ENCODE data around the gene HOXC6. TPM values are rescaled to one million over a fixed set of nuclear protein-coding genes. Genes with fewer than 3 reads are reported as not detected.
A peak's percentile ranks its signal among the peaks of the same experiment; 100 is the strongest.

HOXC6 gene
- total and polyA plus RNA-seq, 2 of the 13 experiments (the other 11 are each of a cell fraction or from before 2014, with no cell fraction given) = not detected

DNA sequence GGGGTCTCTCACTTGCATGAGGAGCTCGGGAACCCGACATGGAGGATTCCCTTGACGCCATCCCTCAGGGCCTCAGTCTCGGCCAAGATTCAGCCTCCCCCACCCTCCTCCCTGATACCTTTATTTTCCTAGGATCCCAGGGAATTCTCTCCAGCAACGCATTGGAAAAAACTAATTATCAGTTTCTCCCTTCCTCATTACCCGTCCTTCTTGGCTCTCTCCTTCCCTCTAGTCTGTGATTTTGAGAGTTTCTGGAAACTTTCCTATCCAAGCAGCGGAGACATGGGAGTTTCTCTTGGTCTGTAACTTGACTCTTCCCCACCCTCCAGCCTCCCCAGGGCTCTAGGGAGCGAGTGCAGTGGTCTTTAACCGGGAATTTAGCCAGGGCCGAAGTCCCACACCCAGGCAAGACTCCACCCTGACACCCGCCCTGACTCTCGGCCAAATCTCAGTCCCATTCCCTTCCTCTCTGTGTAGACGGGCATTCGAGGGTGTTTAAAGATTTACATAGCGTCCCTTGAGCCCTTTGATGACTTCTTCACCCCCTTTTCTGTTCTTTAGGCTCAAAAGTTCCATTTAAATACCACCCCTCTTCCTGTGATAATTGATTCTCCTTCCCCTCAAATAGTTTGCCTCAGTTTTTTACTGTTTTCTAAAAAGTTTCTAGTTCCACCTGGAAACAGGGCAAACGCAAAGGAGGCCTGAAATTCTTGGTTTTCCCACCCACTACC is 11.3 kb downstream of the HOXC6 start:
- BruUV-seq (replicated peaks) = no TSS peak
- ATAC-seq (no peak), DNase-seq (ENCODE audit: low spot score) (no peak), FAIRE-seq (no peak)
- ChIA-PET POLR2A (no interaction called here), CTCF (ENCODE audit: low intra/inter-chr PET ratio, low total read pairs) (no interaction called here)
- no peak overlapping the region for H3K9ac ChIP-seq (ENCODE audit: insufficient read depth, low read depth, low read length)
- H3K4me2 ChIP-seq (ENCODE audit: low read depth, low read length) = no peak overlapping the region
- no peaks in the 10 kb centered on the region for H3K9me3 ChIP-seq (ENCODE audit: low read length)
- TF ChIP-seq EZH2 (conservative IDR thresholded peaks at IDR 0.05; ENCODE audit: low read depth, low read length) = 0 out of 2 replicates have a peak, but pooled peaks have one; percentile 73
- no peak for TF ChIP-seq ZNF780A (CRISPR knock-in tag; IDR thresholded peaks at IDR 0.05)
- TF ChIP-seq, protein P1, sequence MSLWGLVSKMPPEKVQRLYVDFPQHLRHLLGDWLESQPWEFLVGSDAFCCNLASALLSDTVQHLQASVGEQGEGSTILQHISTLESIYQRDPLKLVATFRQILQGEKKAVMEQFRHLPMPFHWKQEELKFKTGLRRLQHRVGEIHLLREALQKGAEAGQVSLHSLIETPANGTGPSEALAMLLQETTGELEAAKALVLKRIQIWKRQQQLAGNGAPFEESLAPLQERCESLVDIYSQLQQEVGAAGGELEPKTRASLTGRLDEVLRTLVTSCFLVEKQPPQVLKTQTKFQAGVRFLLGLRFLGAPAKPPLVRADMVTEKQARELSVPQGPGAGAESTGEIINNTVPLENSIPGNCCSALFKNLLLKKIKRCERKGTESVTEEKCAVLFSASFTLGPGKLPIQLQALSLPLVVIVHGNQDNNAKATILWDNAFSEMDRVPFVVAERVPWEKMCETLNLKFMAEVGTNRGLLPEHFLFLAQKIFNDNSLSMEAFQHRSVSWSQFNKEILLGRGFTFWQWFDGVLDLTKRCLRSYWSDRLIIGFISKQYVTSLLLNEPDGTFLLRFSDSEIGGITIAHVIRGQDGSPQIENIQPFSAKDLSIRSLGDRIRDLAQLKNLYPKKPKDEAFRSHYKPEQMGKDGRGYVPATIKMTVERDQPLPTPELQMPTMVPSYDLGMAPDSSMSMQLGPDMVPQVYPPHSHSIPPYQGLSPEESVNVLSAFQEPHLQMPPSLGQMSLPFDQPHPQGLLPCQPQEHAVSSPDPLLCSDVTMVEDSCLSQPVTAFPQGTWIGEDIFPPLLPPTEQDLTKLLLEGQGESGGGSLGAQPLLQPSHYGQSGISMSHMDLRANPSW (CRISPR knock-in tag; IDR thresholded peaks at IDR 0.05; ENCODE audit: borderline replicate concordance) = no peak
- H3K27me3 ChIP-seq (ENCODE audit: control insufficient read depth in 1 of 2, insufficient read depth in 2 of 2, low read length in 2 of 2) = peaks cover 8 to 55% of the 10 kb centered on the region in 2 experiments
- no peak overlapping the region for H2AFZ ChIP-seq (ENCODE audit: low read length)
- no peaks in the 10 kb centered on the region for H4K20me1 ChIP-seq (ENCODE audit: insufficient read depth, low read length)
- no peaks in the 10 kb centered on the region for H3K36me3 ChIP-seq (replicated peaks in 1 of 2; ENCODE audit: control insufficient read depth in 1 of 2, insufficient read depth in 2 of 2, low read length in 2 of 2)
- H3K27ac ChIP-seq (ENCODE audit: extremely low read length, insufficient read depth, low read length) = no peak overlapping the region
- H3K79me2 ChIP-seq (ENCODE audit: insufficient read depth, low read length) = no peaks in the 10 kb centered on the region
- WGBS (ENCODE audit: low lambda C conversion rate) = 6% methylated on average over 16 of the region's 16 CpGs
- intact Hi-C loops (cut with micrococcal nuclease; ENCODE audit: unreplicated experiment) = no loop called here
- in situ Hi-C loops (cut with HindIII; ENCODE audit: extremely low pct_ligation_motif_present, low pct_unique_long_range_greater_than_20kb) = no loop called here
- no peak overlapping the region for H3K4me3 ChIP-seq (replicated peaks in 1 of 3; ENCODE audit: insufficient read depth in 1 of 3, low read depth in 2 of 3, low read length in 3 of 3)
- no peaks in the 10 kb centered on the region for H3K4me1 ChIP-seq (ENCODE audit: insufficient read depth, low read length)

DNA sequence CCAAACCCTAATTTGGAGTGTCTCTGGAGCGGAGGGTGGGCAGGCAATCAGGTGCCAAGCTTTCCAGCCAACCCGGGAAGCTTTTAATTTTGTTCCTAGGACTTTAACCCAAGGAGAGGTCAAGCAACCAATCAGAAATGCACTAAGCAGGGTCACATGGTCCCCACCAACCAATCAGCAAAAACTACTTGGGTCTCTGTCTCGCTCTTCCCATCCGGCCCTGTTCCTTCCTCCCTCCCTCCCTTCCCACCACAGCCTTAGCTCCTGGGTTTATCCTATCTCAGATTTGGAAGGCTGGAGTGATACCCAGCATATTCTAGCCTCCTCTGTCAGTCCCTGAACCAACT is 11.9 kb downstream of the HOXC6 start:
- no peak for ATAC-seq

More for the DNA sequence above, 11.9 kb downstream of the HOXC6 start:
- BruUV-seq (replicated peaks) = no TSS peak
- H4K20me1 ChIP-seq (ENCODE audit: insufficient read depth, low read length) = no peaks in the 10 kb centered on the region
- H2AFZ ChIP-seq (ENCODE audit: low read length) = no peak overlapping the region
- no peaks in the 10 kb centered on the region for H3K4me1 ChIP-seq (ENCODE audit: insufficient read depth, low read length)
- H3K4me3 ChIP-seq (replicated peaks in 1 of 3; ENCODE audit: insufficient read depth in 1 of 3, low read depth in 2 of 3, low read length in 3 of 3) = no peak overlapping the region
- no peaks in the 10 kb centered on the region for H3K36me3 ChIP-seq (replicated peaks in 1 of 2; ENCODE audit: control insufficient read depth in 1 of 2, insufficient read depth in 2 of 2, low read length in 2 of 2)
- ChIA-PET CTCF (ENCODE audit: low intra/inter-chr PET ratio, low total read pairs) (no interaction called here), POLR2A (no interaction called here)
- no peak overlapping the region for H3K9ac ChIP-seq (ENCODE audit: insufficient read depth, low read depth, low read length)
- TF ChIP-seq REL (CRISPR knock-in tag; conservative IDR thresholded peaks at IDR 0.05) (no peak), NFYC (CRISPR knock-in tag; IDR thresholded peaks at IDR 0.05) (peak; percentile 24; the same call in 1 of the 2 replicates)
- H3K9me3 ChIP-seq (ENCODE audit: low read length) = no peaks in the 10 kb centered on the region
- WGBS (ENCODE audit: low lambda C conversion rate) = 15% methylated on average over 4 of the region's 4 CpGs
- intact Hi-C loops (cut with micrococcal nuclease; ENCODE audit: unreplicated experiment) = no loop called here
- no peak for DNase-seq (ENCODE audit: low spot score)
- H3K79me2 ChIP-seq (ENCODE audit: insufficient read depth, low read length) = no peaks in the 10 kb centered on the region
- H3K27me3 ChIP-seq (ENCODE audit: control insufficient read depth in 1 of 2, insufficient read depth in 2 of 2, low read length in 2 of 2) = peaks cover 8 to 55% of the 10 kb centered on the region in 2 experiments
- no peak overlapping the region for H3K4me2 ChIP-seq (ENCODE audit: low read depth, low read length)
- no peak overlapping the region for H3K27ac ChIP-seq (ENCODE audit: extremely low read length, insufficient read depth, low read length)
- in situ Hi-C loops (cut with HindIII; ENCODE audit: extremely low pct_ligation_motif_present, low pct_unique_long_range_greater_than_20kb) = no loop called here
- no peak for FAIRE-seq

Measured in HepG2 (cell line).